HL-60/S4 treated with phorbol 12-myristate 13-acetate at 8.2 ng/mL for 4 days and 3 days (cell line): ENCODE data around the gene KLK8.

Experiments
- in situ Hi-C: fragments of 300-500 bp; cut with MboI; formaldehyde crosslinking; loops from 2 replicates; pipeline ENCODE4 v1.15.0; 2022; ENCODE audit warnings: low sequenced_read_pairs

KLK8 gene

GRCh38 chr19:51001515-51001914 is at the start of gene KLK8:
Gene KLK8, minus strand, starts transcription at chr19:51001604. Its CDS starts 437 bp downstream, at chr19:51001167.
- in situ Hi-C loops: no loop called here

GRCh38 chr19:51047031-51047335 is 45.6 kb upstream of the KLK8 start:
- in situ Hi-C loops: no loop called here

GRCh38 chr19:51044327-51044726 is 42.9 kb upstream of the KLK8 start:
- in situ Hi-C loops: no loop called here

GRCh38 chr19:51043497-51043896 is 42.1 kb upstream of the KLK8 start:
- in situ Hi-C loops: no loop called here

GRCh38 chr19:51040151-51040550 is 38.7 kb upstream of the KLK8 start:
- in situ Hi-C loops: no loop called here

- in situ Hi-C loops: no loop called here
These were observed 35.1 kb upstream of the KLK8 start for GRCh38 chr19:51036519-51036918.

GRCh38 chr19:51034704-51035103 is 33.3 kb upstream of the KLK8 start, which contains the start of gene KLK12:
Gene KLK12, minus strand, starts transcription at chr19:51035002. Its CDS starts 381 bp downstream, at chr19:51034621.
- in situ Hi-C loops: no loop called here

GRCh38 chr19:51031880-51032225 is 30.4 kb upstream of the KLK8 start:
- in situ Hi-C loops: no loop called here

GRCh38 chr19:51031220-51031879 is 29.9 kb upstream of the KLK8 start:
- in situ Hi-C loops: no loop called here

GRCh38 chr19:51030631-51031030 is 29.2 kb upstream of the KLK8 start:
- in situ Hi-C loops: no loop called here

GRCh38 chr19:51029718-51030117 is 28.3 kb upstream of the KLK8 start:
- in situ Hi-C loops: no loop called here

- in situ Hi-C loops: no loop called here
These were observed 26.5 kb upstream of the KLK8 start for GRCh38 chr19:51027873-51028272.

GRCh38 chr19:51027126-51027806 is 25.9 kb upstream of the KLK8 start:
- in situ Hi-C loops: no loop called here

GRCh38 chr19:51026554-51026831 is 25.1 kb upstream of the KLK8 start, which contains the start of gene KLK11:
Gene KLK11, minus strand, starts transcription at chr19:51026616. Its CDS starts 985 bp downstream, at chr19:51025631.
- in situ Hi-C loops: no loop called here

- in situ Hi-C loops: no loop called here
These were observed 24.6 kb upstream of the KLK8 start for GRCh38 chr19:51025809-51026553.

GRCh38 chr19:51025401-51025800 is 24.0 kb upstream of the KLK8 start:
- in situ Hi-C loops: no loop called here

- in situ Hi-C loops: no loop called here
These were observed 23.5 kb upstream of the KLK8 start for GRCh38 chr19:51024924-51025323.

GRCh38 chr19:51023946-51024345 is 22.5 kb upstream of the KLK8 start:
- in situ Hi-C loops: no loop called here

- in situ Hi-C loops: no loop called here
These were observed 21.1 kb upstream of the KLK8 start for GRCh38 chr19:51022526-51022925.

GRCh38 chr19:51020988-51021651 is 19.7 kb upstream of the KLK8 start:
- in situ Hi-C loops: no loop called here

GRCh38 chr19:51019544-51019925 is 18.1 kb upstream of the KLK8 start, which contains the start of gene KLK10:
Gene KLK10, minus strand, starts transcription at chr19:51019709. Its CDS starts 579 bp downstream, at chr19:51019130.
- in situ Hi-C loops: no loop called here
